ENCODE data around the gene C1QTNF12.

- TF ChIP-seq CTCF (IDR thresholded peaks at IDR 0.05) = no peak
- no peak for TF ChIP-seq POLR2A (IDR thresholded peaks at IDR 0.05)
Observed at GRCh38 chr1:1206376-1206965, 40.1 kb downstream of the C1QTNF12 start, which contains the start of gene TNFRSF18.

Data from sigmoid colon (tissue), 3 donors.